HepG2 (cell line): ENCODE data around the gene NELFCD. TPM values are rescaled to one million over a fixed set of nuclear protein-coding genes. Genes with fewer than 3 reads are reported as not detected.

ENCODE experiments used
- DRAP1 ChIP-seq: IDR thresholded peaks from 2 replicates; pipeline ENCODE4 v1.6.1; 2016; ENCODE audit warnings: missing genetic modification reagents, missing compliant biosample characterization
- E2F1 ChIP-seq: sonication (generic); formaldehyde crosslinking; IDR thresholded peaks from 2 replicates; pipeline ENCODE4 v1.5.0; 2020; ENCODE audit warnings: missing genetic modification reagents
- ESRRA ChIP-seq: sonication (generic); formaldehyde crosslinking; IDR thresholded peaks from 2 replicates; pipeline ENCODE4 v1.5.1; 2020; ENCODE audit warnings: mild to moderate bottlenecking, low read depth, missing genetic modification reagents
- HNF4A ChIP-seq: sonication (generic); formaldehyde crosslinking; IDR thresholded peaks from 2 replicates; pipeline ENCODE4 v1.4.0; 2020; ENCODE audit warnings: missing genetic modification reagents
- LBX2 ChIP-seq: sonication (generic); formaldehyde crosslinking; IDR thresholded peaks from 2 replicates; pipeline ENCODE4 v1.5.0; 2020; ENCODE audit warnings: missing genetic modification reagents, mild to moderate bottlenecking, borderline replicate concordance
- MAFK ChIP-seq, 2 experiments: IDR thresholded peaks in 1 of 2; conservative IDR thresholded peaks in 1 of 2; 2 replicates each; pipeline ENCODE4 v1.6.1; 2011; ENCODE audit warnings: improper control_type of control experiment in 2 of 2, low read length in 2 of 2
- MYPOP ChIP-seq: sonication (generic); formaldehyde crosslinking; IDR thresholded peaks from 2 replicates; pipeline ENCODE4 v1.8.1; 2023; ENCODE audit warnings: mild to moderate bottlenecking, moderate library complexity, missing genetic modification reagents
- SMYD3 ChIP-seq: sonication (generic); formaldehyde crosslinking; IDR thresholded peaks from 2 replicates; pipeline ENCODE4 v1.8.1; 2023; ENCODE audit warnings: mild to moderate bottlenecking, missing genetic modification reagents
- SSRP1 ChIP-seq: IDR thresholded peaks from 2 replicates; pipeline ENCODE4 v1.6.1; 2016; ENCODE audit warnings: control low read depth
- TRAFD1 ChIP-seq: sonication (generic); formaldehyde crosslinking; IDR thresholded peaks from 2 replicates; pipeline ENCODE4 v1.5.1; 2020; ENCODE audit warnings: missing genetic modification reagents, mild to moderate bottlenecking, borderline replicate concordance
- ZBED4 ChIP-seq: sonication (generic); formaldehyde crosslinking; IDR thresholded peaks from 2 replicates; pipeline ENCODE4 v1.4.0; 2020; ENCODE audit warnings: missing genetic modification reagents, borderline replicate concordance
- ZBTB7A ChIP-seq: sonication (generic); formaldehyde crosslinking; IDR thresholded peaks from 2 replicates; pipeline ENCODE4 v1.8.0; 2022; ENCODE audit warnings: mild to moderate bottlenecking, missing genetic modification reagents
- ZNF12 ChIP-seq: sonication (generic); formaldehyde crosslinking; IDR thresholded peaks from 2 replicates; pipeline ENCODE4 v1.5.0; 2020; ENCODE audit warnings: missing genetic modification reagents
- ZNF703 ChIP-seq: sonication (generic); formaldehyde crosslinking; IDR thresholded peaks from 2 replicates; pipeline ENCODE4 v1.5.1; 2020; ENCODE audit warnings: missing genetic modification reagents, mild to moderate bottlenecking, moderate library complexity, borderline replicate concordance
- ZNF773 ChIP-seq: sonication (generic); formaldehyde crosslinking; IDR thresholded peaks from 2 replicates; pipeline ENCODE4 v1.4.0; 2020; ENCODE audit warnings: missing genetic modification reagents, borderline replicate concordance
- ZSCAN21 ChIP-seq: sonication (generic); formaldehyde crosslinking; IDR thresholded peaks from 2 replicates; pipeline ENCODE4 v1.8.0; 2022; ENCODE audit warnings: mild to moderate bottlenecking, missing genetic modification reagents, moderate library complexity, borderline replicate concordance
- polyA plus RNA-seq, 8 experiments: library from polyadenylated mRNA; depleted of rRNA in 3 of 8; stranded (reverse) in 7 of 8; unstranded in 1 of 8; fragments of >200 nt; fragmentation: Illumina TruSeq in 4 of 8; extraction: Trizol in 4 of 8; gene quantifications; 2 replicates each; pipeline versions ENCODE4 v1.2.1 to v1.2.3, GENCODE V29; 2011 to 2016; ENCODE audit warnings: low read depth in 4 of 8, missing spikeins in 1 of 8, mixed read lengths in 1 of 8; ENCODE audit not compliant: insufficient read depth in 1 of 8
- total RNA-seq, 5 experiments: library from RNA; depleted of rRNA; stranded (reverse); fragments of >200 nt; fragmentation: Illumina TruSeq; extraction: Trizol; gene quantifications; 2 replicates each; pipeline ENCODE4 v1.2.3, GENCODE V29; 2016; ENCODE audit warnings: low read depth in 1 of 5

Gene NELFCD
- total and polyA plus RNA-seq, 2 of the 13 experiments (the other 11 are each of a cell fraction or from before 2014, with no cell fraction given), result 159 to 203 TPM

- peak; percentile 77; the same call in 1 of the 2 replicates for TF ChIP-seq ZSCAN21 (CRISPR knock-in tag)
- TF ChIP-seq ESRRA (CRISPR knock-in tag), result no peak; the same call in 1 of the 2 replicates
- TF ChIP-seq HNF4A (CRISPR knock-in tag), result peak; percentile 42; the same call in 1 of the 2 replicates
- TF ChIP-seq MAFK (conservative IDR thresholded peaks at IDR 0.05 in 1 of 2, IDR thresholded peaks at IDR 0.05 in 1 of 2; ENCODE audit: low read length in 2 of 2), result no peak
- peak; percentile 90 for TF ChIP-seq DRAP1 (CRISPR knock-in tag)
- no peak for TF ChIP-seq SMYD3 (CRISPR knock-in tag)
- no peak for TF ChIP-seq SSRP1
- TF ChIP-seq ZNF773, result no peak
- TF ChIP-seq ZBED4 (CRISPR knock-in tag), result no peak; the same call in 1 of the 2 replicates
- TF ChIP-seq TRAFD1 (CRISPR knock-in tag), result no peak
- TF ChIP-seq LBX2, result no peak; the same call in 1 of the 2 replicates
- 0 out of 2 replicates have a peak, but pooled peaks have one; percentile 40 for TF ChIP-seq ZNF12 (CRISPR knock-in tag)
- peak; percentile 77; the same call in 1 of the 2 replicates for TF ChIP-seq ZBTB7A (CRISPR knock-in tag)
- TF ChIP-seq MYPOP (CRISPR knock-in tag), result no peak
- no peak; the same call in none of the 2 replicates for TF ChIP-seq E2F1
- no peak for TF ChIP-seq ZNF703 (CRISPR knock-in tag)
Measured at GRCh38 chr20:58980711-58981627, at the start of gene NELFCD (continued).
